Neural progenitor cell (in vitro differentiated cells): ENCODE data around the gene VEPH1. TPM values are rescaled to one million over a fixed set of nuclear protein-coding genes. Genes with fewer than 3 reads are reported as not detected.
"Not testable (repeated sequence)": the region's sequence is repeated elsewhere in the genome, so short reads cannot be mapped to it uniquely, and the experiment has no call there.

Experiments
- DNase-seq: peaks from one replicate; pipeline ENCODE4 v3.0.0-alpha.2; 2016; ENCODE audit warnings: low spot score
- H2AFZ ChIP-seq: fragments of 200-600 bp; sonication (generic); replicated peaks from 2 replicates; pipeline ENCODE4 v1.6.1; 2016; ENCODE audit warnings: antibody characterized with exemption
- H3F3A ChIP-seq: fragments of 200-600 bp; sonication (generic); 2 replicates; pipeline ENCODE4 v1.6.1; 2016; ENCODE audit warnings: antibody characterized with exemption, low read depth
- H3K27ac ChIP-seq: fragments of 200-600 bp; sonication (generic); 2 replicates; pipeline ENCODE4 v1.5.1; 2016; ENCODE audit warnings: mild to moderate bottlenecking
- H3K27me3 ChIP-seq: fragments of 200-600 bp; sonication (generic); 2 replicates; pipeline ENCODE4 v1.6.1; 2016; ENCODE audit warnings: mild to moderate bottlenecking, moderate library complexity
- H3K36me3 ChIP-seq: fragments of 200-600 bp; sonication (generic); 2 replicates; pipeline ENCODE4 v1.5.1; 2016
- H3K4me1 ChIP-seq: fragments of 200-600 bp; sonication (generic); 2 replicates; pipeline ENCODE4 v1.6.1; 2016; ENCODE audit warnings: mixed run types
- H3K4me2 ChIP-seq: fragments of 200-600 bp; sonication (generic); 2 replicates; pipeline ENCODE4 v1.6.1; 2016
- H3K4me3 ChIP-seq: fragments of 200-600 bp; sonication (generic); 2 replicates; pipeline ENCODE4 v1.5.1; 2016
- H3K79me2 ChIP-seq: fragments of 200-600 bp; sonication (generic); 2 replicates; pipeline ENCODE4 v1.6.1; 2016; ENCODE audit warnings: low read depth
- H3K9ac ChIP-seq: fragments of 200-600 bp; sonication (generic); 2 replicates; pipeline ENCODE4 v1.6.1; 2016
- H3K9me3 ChIP-seq: fragments of 200-600 bp; sonication (generic); 2 replicates; pipeline ENCODE4 v1.5.1; 2016; ENCODE audit warnings: low read depth
- H4K20me1 ChIP-seq: fragments of 200-600 bp; sonication (generic); 2 replicates; pipeline ENCODE4 v1.6.1; 2016; ENCODE audit warnings: low read depth
- H3K27ac Mint-ChIP-seq: 3 replicates; pipeline ENCODE4 v1.8.0; 2021; ENCODE audit warnings: mixed read lengths
- H3K27me3 Mint-ChIP-seq: 2 replicates; pipeline ENCODE4 v1.8.0; 2022; ENCODE audit warnings: low read depth, mild to moderate bottlenecking, inconsistent platforms, moderate library complexity, mixed read lengths; ENCODE audit not compliant: insufficient read depth
- H3K36me3 Mint-ChIP-seq: 3 replicates; pipeline ENCODE4 v1.8.0; 2021; ENCODE audit warnings: mixed read lengths
- H3K4me1 Mint-ChIP-seq: 3 replicates; pipeline ENCODE4 v1.8.0; 2021; ENCODE audit warnings: mixed read lengths
- H3K4me3 Mint-ChIP-seq: 3 replicates; pipeline ENCODE4 v1.8.0; 2021; ENCODE audit warnings: mild to moderate bottlenecking, moderate library complexity, mixed read lengths
- H3K9me3 Mint-ChIP-seq: 3 replicates; pipeline ENCODE4 v1.8.0; 2020; ENCODE audit warnings: mixed read lengths
- CTCF ChIP-seq: fragments of 200-600 bp; sonication (generic); IDR thresholded peaks from 2 replicates; pipeline ENCODE4 v1.5.1; 2017; ENCODE audit warnings: antibody characterized with exemption, mild to moderate bottlenecking
- EZH2 ChIP-seq: fragments of 200-600 bp; sonication (generic); IDR thresholded peaks from 2 replicates; pipeline ENCODE4 v1.6.1; 2017; ENCODE audit warnings: antibody characterized with exemption, mild to moderate bottlenecking, moderate library complexity
- EZH2phosphoT487 ChIP-seq: fragments of 200-600 bp; sonication (generic); IDR thresholded peaks from 2 replicates; pipeline ENCODE4 v1.6.1; 2017; ENCODE audit warnings: antibody characterized with exemption
- total RNA-seq: library from RNA; depleted of rRNA; stranded (reverse); fragments of >200 nt; gene quantifications from 2 replicates; pipeline ENCODE4 v1.2.3, GENCODE V29; 2015; ENCODE audit warnings: low replicate concordance

The VEPH1 gene
- total RNA-seq, 1 donor from 2014 or later = not detected

- Histone ChIP-seq H3K27me3 (no peaks in the 10 kb centered on the region), H3K79me2 (no peaks in the 10 kb centered on the region), H3K9me3 (no peaks in the 10 kb centered on the region), H3K36me3 (no peaks in the 10 kb centered on the region), H3K27ac (no peak overlapping the region), H3K9ac (no peak overlapping the region), H3K4me2 (no peak overlapping the region), H3K4me1 (no peaks in the 10 kb centered on the region), H3K4me3 (no peak overlapping the region), H4K20me1 (no peaks in the 10 kb centered on the region), H3F3A (no peaks in the 10 kb centered on the region), H2AFZ (no peak overlapping the region)
- Mint-ChIP-seq H3K4me1 (peaks cover 15% of the 10 kb centered on the region), H3K9me3 (peaks cover 25% of the 10 kb centered on the region), H3K36me3 (peaks cover 16% of the 10 kb centered on the region), H3K4me3 (no peak overlapping the region), H3K27ac (peak overlapping the region; percentile 27), H3K27me3 (peaks cover 2% of the 10 kb centered on the region)
- no peak for TF ChIP-seq CTCF
- no peak for TF ChIP-seq EZH2phosphoT487
- no peak for TF ChIP-seq EZH2
- DNase-seq = no peak
Measured at GRCh38 chr3:157327837-157328236, 175.4 kb downstream of the VEPH1 start.

- TF ChIP-seq EZH2 (no peak), CTCF (peak; percentile 10), EZH2phosphoT487 (no peak)
- Histone ChIP-seq H3K27ac (no peak overlapping the region), H3K4me2 (no peak overlapping the region), H4K20me1 (no peaks in the 10 kb centered on the region), H3K9ac (no peak overlapping the region), H3K79me2 (no peaks in the 10 kb centered on the region), H2AFZ (no peak overlapping the region), H3K27me3 (no peaks in the 10 kb centered on the region), H3K36me3 (no peaks in the 10 kb centered on the region), H3K9me3 (no peaks in the 10 kb centered on the region), H3K4me3 (no peak overlapping the region), H3F3A (no peaks in the 10 kb centered on the region), H3K4me1 (no peaks in the 10 kb centered on the region)
- H3K4me3 Mint-ChIP-seq = no peak overlapping the region
- no peak overlapping the region for H3K27ac Mint-ChIP-seq
- peaks cover 16% of the 10 kb centered on the region for H3K36me3 Mint-ChIP-seq
- DNase-seq = no peak
- peaks cover 23% of the 10 kb centered on the region for H3K9me3 Mint-ChIP-seq
- H3K4me1 Mint-ChIP-seq = peaks cover 15% of the 10 kb centered on the region
- peaks cover 2% of the 10 kb centered on the region for H3K27me3 Mint-ChIP-seq
Measured at GRCh38 chr3:157327018-157327417, 176.2 kb downstream of the VEPH1 start.

- H2AFZ ChIP-seq, H3K9ac ChIP-seq, H3K4me1 ChIP-seq, H3K27me3 Mint-ChIP-seq, H4K20me1 ChIP-seq, H3K4me3 Mint-ChIP-seq, H3K4me2 ChIP-seq, H3K9me3 ChIP-seq, H3F3A ChIP-seq, H3K36me3 ChIP-seq, H3K27me3 ChIP-seq, H3K4me1 Mint-ChIP-seq, H3K27ac ChIP-seq, H3K4me3 ChIP-seq, DNase-seq, H3K27ac Mint-ChIP-seq, H3K79me2 ChIP-seq: not testable (repeated sequence)
- peaks cover 12% of the 10 kb centered on the region for H3K36me3 Mint-ChIP-seq
- peaks cover 20% of the 10 kb centered on the region for H3K9me3 Mint-ChIP-seq
Measured at GRCh38 chr3:157324869-157325268, 178.3 kb downstream of the VEPH1 start.

- H2AFZ ChIP-seq = no peak overlapping the region
- DNase-seq = no peak
- no peaks in the 10 kb centered on the region for H3K36me3 ChIP-seq
- TF ChIP-seq EZH2 = no peak
- no peak for TF ChIP-seq CTCF
- no peak for TF ChIP-seq EZH2phosphoT487
- H3F3A ChIP-seq = no peaks in the 10 kb centered on the region
- no peaks in the 10 kb centered on the region for H3K27me3 ChIP-seq
- H3K27me3 Mint-ChIP-seq = peaks cover 2% of the 10 kb centered on the region
- no peaks in the 10 kb centered on the region for H4K20me1 ChIP-seq
- H3K4me2 ChIP-seq = no peak overlapping the region
- no peak overlapping the region for H3K4me3 Mint-ChIP-seq
- no peak overlapping the region for H3K27ac ChIP-seq
- no peak overlapping the region for H3K9ac ChIP-seq
- no peaks in the 10 kb centered on the region for H3K4me1 Mint-ChIP-seq
- no peaks in the 10 kb centered on the region for H3K79me2 ChIP-seq
- H3K9me3 Mint-ChIP-seq = peaks cover 20% of the 10 kb centered on the region
- H3K36me3 Mint-ChIP-seq = peaks cover 10% of the 10 kb centered on the region
- no peak overlapping the region for H3K27ac Mint-ChIP-seq
- H3K9me3 ChIP-seq = no peaks in the 10 kb centered on the region
- no peak overlapping the region for H3K4me3 ChIP-seq
- peaks cover 4% of the 10 kb centered on the region for H3K4me1 ChIP-seq
Measured at GRCh38 chr3:157323360-157323759, 179.9 kb downstream of the VEPH1 start.
